22Rv1 (cell line): ENCODE data around the gene TNFRSF1B.

Source experiments
- H3K27ac ChIP-seq: fragments of 450-650 bp; 2 replicates; pipeline ENCODE4 v1.5.1; 2017
- ZFX ChIP-seq: fragments of 450-650 bp; IDR thresholded peaks from 2 replicates; pipeline ENCODE4 v1.6.1; 2017; ENCODE audit warnings: antibody characterized with exemption, borderline replicate concordance
- TF ChIP-seq, protein P1 (sequence below): fragments of 450-650 bp; IDR thresholded peaks from 2 replicates; pipeline ENCODE4 v1.5.1; 2017; ENCODE audit warnings: mild to moderate bottlenecking

Gene TNFRSF1B

DNA sequence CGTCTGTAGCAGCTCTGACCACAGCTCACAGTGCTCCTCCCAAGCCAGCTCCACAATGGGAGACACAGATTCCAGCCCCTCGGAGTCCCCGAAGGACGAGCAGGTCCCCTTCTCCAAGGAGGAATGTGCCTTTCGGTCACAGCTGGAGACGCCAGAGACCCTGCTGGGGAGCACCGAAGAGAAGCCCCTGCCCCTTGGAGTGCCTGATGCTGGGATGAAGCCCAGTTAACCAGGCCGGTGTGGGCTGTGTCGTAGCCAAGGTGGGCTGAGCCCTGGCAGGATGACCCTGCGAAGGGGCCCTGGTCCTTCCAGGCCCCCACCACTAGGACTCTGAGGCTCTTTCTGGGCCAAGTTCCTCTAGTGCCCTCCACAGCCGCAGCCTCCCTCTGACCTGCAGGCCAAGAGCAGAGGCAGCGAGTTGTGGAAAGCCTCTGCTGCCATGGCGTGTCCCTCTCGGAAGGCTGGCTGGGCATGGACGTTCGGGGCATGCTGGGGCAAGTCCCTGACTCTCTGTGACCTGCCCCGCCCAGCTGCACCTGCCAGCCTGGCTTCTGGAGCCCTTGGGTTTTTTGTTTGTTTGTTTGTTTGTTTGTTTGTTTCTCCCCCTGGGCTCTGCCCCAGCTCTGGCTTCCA lies 40.1 kb downstream of the TNFRSF1B start:
- TF ChIP-seq, protein P1, sequence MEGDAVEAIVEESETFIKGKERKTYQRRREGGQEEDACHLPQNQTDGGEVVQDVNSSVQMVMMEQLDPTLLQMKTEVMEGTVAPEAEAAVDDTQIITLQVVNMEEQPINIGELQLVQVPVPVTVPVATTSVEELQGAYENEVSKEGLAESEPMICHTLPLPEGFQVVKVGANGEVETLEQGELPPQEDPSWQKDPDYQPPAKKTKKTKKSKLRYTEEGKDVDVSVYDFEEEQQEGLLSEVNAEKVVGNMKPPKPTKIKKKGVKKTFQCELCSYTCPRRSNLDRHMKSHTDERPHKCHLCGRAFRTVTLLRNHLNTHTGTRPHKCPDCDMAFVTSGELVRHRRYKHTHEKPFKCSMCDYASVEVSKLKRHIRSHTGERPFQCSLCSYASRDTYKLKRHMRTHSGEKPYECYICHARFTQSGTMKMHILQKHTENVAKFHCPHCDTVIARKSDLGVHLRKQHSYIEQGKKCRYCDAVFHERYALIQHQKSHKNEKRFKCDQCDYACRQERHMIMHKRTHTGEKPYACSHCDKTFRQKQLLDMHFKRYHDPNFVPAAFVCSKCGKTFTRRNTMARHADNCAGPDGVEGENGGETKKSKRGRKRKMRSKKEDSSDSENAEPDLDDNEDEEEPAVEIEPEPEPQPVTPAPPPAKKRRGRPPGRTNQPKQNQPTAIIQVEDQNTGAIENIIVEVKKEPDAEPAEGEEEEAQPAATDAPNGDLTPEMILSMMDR = no peak
- no peak for TF ChIP-seq ZFX
- no peak overlapping the region for H3K27ac ChIP-seq

DNA sequence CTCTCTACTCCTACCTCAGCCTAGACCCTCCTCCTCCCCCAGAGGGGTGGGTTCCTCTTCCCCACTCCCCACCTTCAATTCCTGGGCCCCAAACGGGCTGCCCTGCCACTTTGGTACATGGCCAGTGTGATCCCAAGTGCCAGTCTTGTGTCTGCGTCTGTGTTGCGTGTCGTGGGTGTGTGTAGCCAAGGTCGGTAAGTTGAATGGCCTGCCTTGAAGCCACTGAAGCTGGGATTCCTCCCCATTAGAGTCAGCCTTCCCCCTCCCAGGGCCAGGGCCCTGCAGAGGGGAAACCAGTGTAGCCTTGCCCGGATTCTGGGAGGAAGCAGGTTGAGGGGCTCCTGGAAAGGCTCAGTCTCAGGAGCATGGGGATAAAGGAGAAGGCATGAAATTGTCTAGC lies 41.5 kb downstream of the TNFRSF1B start:
- TF ChIP-seq, protein P1 = no peak
- TF ChIP-seq ZFX = no peak
- no peak overlapping the region for H3K27ac ChIP-seq

DNA sequence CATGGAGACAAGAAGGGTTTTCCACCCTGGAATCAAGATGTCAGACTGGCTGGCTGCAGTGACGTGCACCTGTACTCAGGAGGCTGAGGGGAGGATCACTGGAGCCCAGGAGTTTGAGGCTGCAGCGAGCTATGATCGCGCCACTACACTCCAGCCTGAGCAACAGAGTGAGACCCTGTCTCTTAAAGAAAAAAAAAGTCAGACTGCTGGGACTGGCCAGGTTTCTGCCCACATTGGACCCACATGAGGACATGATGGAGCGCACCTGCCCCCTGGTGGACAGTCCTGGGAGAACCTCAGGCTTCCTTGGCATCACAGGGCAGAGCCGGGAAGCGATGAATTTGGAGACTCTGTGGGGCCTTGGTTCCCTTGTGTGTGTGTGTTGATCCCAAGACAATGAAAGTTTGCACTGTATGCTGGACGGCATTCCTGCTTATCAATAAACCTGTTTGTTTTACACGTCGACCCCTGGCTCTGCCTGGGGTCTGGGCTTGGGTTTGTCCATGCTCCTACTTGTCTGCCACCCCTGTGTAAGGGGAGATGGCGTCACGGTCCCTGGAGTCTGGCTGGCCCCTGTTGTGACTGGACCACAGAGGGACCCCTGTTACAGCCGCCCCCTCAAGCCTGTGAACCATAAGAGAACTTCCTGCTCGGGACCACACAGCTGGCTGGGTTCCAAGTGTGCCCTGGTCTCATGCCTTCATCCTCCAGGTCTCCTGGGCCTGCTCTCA lies 42.1 kb downstream of the TNFRSF1B start:
- no peak overlapping the region for H3K27ac ChIP-seq
- no peak for TF ChIP-seq ZFX
- TF ChIP-seq, protein P1 = peak; percentile 89

DNA sequence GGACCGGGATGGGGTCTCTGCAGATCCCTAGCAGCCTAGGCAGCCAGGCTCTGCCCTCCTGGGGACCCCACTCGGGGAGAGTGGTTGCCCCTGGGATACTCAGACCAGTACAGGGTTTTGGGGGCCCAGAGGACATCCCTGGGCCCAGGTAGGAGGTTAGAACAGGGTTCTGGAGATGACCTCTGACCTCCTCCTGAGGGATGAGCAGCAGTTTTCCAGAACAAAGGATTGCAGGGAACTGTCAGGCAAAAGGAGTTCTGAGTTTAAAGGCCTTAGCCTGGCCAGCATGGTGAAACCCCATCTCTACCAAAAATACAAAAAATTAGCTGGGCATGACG lies 42.7 kb downstream of the TNFRSF1B start:
- no peak for TF ChIP-seq ZFX
- TF ChIP-seq, protein P1 = no peak
- H3K27ac ChIP-seq = no peak overlapping the region

DNA sequence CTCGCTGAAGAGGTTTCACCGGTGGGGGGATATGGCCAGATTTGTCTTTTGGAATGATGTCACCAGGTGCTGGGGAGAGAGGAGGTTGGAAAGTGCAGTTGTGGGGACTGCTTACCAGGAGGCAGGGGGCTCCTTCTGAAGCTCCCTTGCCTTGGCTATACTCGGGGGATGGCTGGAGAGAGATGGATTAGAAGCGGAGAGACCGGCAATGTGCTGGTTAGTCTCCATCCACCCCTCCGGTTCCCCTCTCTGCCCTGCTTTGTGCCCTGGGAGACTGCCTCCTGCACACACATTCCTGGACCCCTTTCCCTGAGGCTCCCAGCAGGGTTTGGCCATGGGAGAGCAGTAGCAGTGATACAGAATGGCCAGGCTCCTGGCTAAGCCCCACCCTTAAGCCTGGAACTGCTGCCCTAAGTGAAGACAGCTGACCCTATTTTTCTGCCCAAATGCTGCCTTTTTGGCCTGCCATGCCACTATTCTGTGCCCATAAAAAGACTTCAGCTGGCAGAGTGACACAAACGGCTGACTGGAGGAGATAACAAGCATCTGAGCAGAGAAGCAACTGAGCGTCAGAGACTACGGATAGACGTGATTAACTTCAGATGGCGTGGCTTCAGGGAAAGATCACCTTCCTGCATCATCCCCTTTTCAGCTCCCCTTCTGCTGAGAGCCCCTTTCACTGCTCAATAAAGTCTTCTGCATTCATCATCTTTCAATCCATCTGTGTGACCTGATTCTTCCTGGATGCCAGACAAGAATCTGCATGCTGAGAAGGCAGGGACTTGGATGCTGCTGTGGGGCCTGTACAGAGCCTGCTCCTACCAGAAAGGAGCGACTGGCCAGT lies 48.5 kb downstream of the TNFRSF1B start:
- TF ChIP-seq ZFX = no peak
- TF ChIP-seq, protein P1 = no peak
- no peak overlapping the region for H3K27ac ChIP-seq

DNA sequence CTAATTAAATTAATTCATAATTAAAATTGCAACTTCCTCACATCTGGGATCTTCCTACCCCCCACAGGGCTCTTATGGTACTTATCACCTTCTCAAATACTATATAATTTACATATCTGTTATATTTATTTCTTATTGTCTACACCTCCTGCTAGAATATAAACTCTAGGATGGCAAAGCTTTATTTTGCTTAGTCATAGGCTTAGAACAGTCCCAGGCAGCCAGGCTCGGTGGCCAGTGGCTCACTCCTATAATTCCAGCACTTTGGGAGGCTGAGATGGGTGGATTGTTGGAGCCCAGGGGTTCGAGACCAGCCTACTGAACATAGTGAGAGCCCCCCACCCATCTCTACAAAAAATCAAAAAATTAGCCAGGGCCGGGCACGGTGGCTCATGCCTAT lies 53.0 kb downstream of the TNFRSF1B start:
- TF ChIP-seq, protein P1 = no peak
- TF ChIP-seq ZFX = no peak
- H3K27ac ChIP-seq = no peak overlapping the region
